ENCODE data around the gene UTF1. TPM values are rescaled to one million over a fixed set of nuclear protein-coding genes. Genes with fewer than 3 reads are reported as not detected.

The UTF1 gene
- total RNA-seq, 2 experiments from 2014 or later, result not detected

DNA sequence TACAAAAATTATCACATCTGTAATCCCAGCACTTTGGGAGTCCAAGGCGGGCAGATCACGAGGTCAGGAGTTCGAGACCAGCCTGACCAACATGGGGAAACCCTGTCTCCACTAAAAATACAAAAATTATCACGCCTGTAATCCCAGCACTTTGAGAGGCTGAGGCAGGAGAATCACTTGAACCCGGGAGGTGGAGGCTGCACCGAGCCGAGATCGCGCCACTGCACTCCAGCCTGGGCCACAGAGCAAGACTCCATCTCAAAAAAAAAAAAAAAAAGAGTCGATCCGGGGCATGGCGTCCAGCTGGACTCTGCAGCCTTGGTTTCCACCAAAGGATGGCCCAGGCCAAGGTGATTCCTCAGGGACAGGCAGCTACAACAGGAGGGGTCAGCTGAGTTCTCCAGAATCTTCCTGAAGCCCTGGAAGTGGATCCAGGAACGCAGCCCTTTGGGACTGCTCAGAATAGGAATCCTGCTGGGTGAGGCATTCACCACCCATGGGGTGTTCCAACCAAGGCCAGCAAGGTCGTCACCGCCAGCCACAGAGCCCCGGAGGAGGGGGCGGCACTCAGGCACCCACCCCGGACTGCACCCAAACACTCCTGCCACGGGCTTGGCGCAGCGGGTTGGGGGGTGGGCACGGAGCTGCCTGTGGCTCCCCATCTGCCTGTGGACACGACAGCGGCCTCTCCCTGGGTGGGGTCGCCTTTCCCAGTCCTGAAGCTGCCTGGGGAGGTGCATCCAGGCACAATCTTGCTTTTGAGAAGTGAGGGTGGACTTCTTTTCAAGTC lies 12.0 kb upstream of the UTF1 start:
- Histone ChIP-seq H3K4me1 (ENCODE audit: insufficient read depth, low read length, poor library complexity, severe bottlenecking) (no peaks in the 10 kb centered on the region), H4K20me1 (ENCODE audit: insufficient read depth, low read length) (no peaks in the 10 kb centered on the region), H2AFZ (ENCODE audit: low read length) (no peak overlapping the region), H3K9me3 (ENCODE audit: low read length) (no peaks in the 10 kb centered on the region), H3K79me2 (ENCODE audit: insufficient read depth, low read depth, low read length) (no peaks in the 10 kb centered on the region), H3K9me2 (ENCODE audit: insufficient read depth, low read length) (no peaks in the 10 kb centered on the region), H3K4me3 (ENCODE audit: low read depth, low read length, poor library complexity, severe bottlenecking) (no peak overlapping the region), H3K4me2 (ENCODE audit: low read length) (no peak overlapping the region), H3K27ac (ENCODE audit: low read depth, low read length, poor library complexity, severe bottlenecking) (no peak overlapping the region), H3K36me3 (ENCODE audit: insufficient read depth, low read length) (no peaks in the 10 kb centered on the region)
- no peak for DNase-seq (ENCODE audit: low spot score)
- no TSS peak for BruUV-seq (replicated peaks)
- no peak for TF ChIP-seq CTCF (conservative IDR thresholded peaks at IDR 0.05; ENCODE audit: low read length)
- no peak for TF ChIP-seq EZH2phosphoT487 (IDR thresholded peaks at IDR 0.05; ENCODE audit: borderline replicate concordance, low read depth, low read length)
- POLR2A ChIA-PET, result interaction anchor here (0.6 kb wide), 1 partner anchor 15 kb away, joined by 3 read pairs; no protein-coding TSS in a partner anchor
- CTCF ChIA-PET (ENCODE audit: unreplicated experiment), result no interaction called here
- intact Hi-C loops (cut with micrococcal nuclease; ENCODE audit: unreplicated experiment), result no loop called here

- no TSS peak for BruUV-seq (replicated peaks)
- intact Hi-C loops (cut with micrococcal nuclease; ENCODE audit: unreplicated experiment), result no loop called here
- no peak overlapping the region for H3K27ac ChIP-seq (ENCODE audit: low read depth, low read length, poor library complexity, severe bottlenecking)
- H3K36me3 ChIP-seq (ENCODE audit: insufficient read depth, low read length), result no peaks in the 10 kb centered on the region
- H3K9me2 ChIP-seq (ENCODE audit: insufficient read depth, low read length), result no peaks in the 10 kb centered on the region
- H4K20me1 ChIP-seq (ENCODE audit: insufficient read depth, low read length), result no peaks in the 10 kb centered on the region
- CTCF ChIA-PET (ENCODE audit: unreplicated experiment), result no interaction called here
- no peak for DNase-seq (ENCODE audit: low spot score)
- no peaks in the 10 kb centered on the region for H3K9me3 ChIP-seq (ENCODE audit: low read length)
- H3K4me3 ChIP-seq (ENCODE audit: low read depth, low read length, poor library complexity, severe bottlenecking), result no peak overlapping the region
- TF ChIP-seq EZH2phosphoT487 (IDR thresholded peaks at IDR 0.05; ENCODE audit: borderline replicate concordance, low read depth, low read length), result no peak
- TF ChIP-seq CTCF (conservative IDR thresholded peaks at IDR 0.05; ENCODE audit: low read length), result no peak
- H2AFZ ChIP-seq (ENCODE audit: low read length), result no peak overlapping the region
- POLR2A ChIA-PET, result no interaction called here
- no peak overlapping the region for H3K4me2 ChIP-seq (ENCODE audit: low read length)
- H3K79me2 ChIP-seq (ENCODE audit: insufficient read depth, low read depth, low read length), result no peaks in the 10 kb centered on the region
- H3K4me1 ChIP-seq (ENCODE audit: insufficient read depth, low read length, poor library complexity, severe bottlenecking), result no peaks in the 10 kb centered on the region
Measured at GRCh38 chr10:133218891-133219290, 11.1 kb upstream of the UTF1 start.

DNA sequence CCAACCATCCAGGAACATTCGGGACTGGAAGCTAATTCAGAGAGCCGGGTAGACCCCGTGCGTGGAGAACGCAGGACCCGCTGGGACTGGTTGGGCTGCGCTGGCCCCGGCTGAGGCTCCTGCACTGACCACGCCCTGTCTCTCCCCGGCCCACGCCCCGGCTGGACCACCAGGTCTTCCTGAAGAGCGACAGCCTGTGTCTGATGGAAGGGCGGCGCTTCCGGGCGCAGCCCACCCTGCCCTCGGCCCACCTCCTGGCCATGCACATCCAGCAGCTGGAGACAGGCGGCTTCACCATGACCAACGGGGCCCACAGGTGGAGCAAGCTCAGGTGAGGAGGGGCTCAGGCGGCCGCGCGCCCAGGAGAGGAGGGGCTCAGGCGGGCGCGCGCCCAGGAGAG lies 10.2 kb upstream of the UTF1 start:
- Histone ChIP-seq H3K4me3 (ENCODE audit: low read depth, low read length, poor library complexity, severe bottlenecking) (no peak overlapping the region), H4K20me1 (ENCODE audit: insufficient read depth, low read length) (no peaks in the 10 kb centered on the region), H3K9me3 (ENCODE audit: low read length) (no peaks in the 10 kb centered on the region), H3K9me2 (ENCODE audit: insufficient read depth, low read length) (no peaks in the 10 kb centered on the region), H3K27ac (ENCODE audit: low read depth, low read length, poor library complexity, severe bottlenecking) (no peak overlapping the region), H3K4me2 (ENCODE audit: low read length) (no peak overlapping the region), H3K36me3 (ENCODE audit: insufficient read depth, low read length) (no peaks in the 10 kb centered on the region), H2AFZ (ENCODE audit: low read length) (no peak overlapping the region), H3K79me2 (ENCODE audit: insufficient read depth, low read depth, low read length) (no peaks in the 10 kb centered on the region), H3K4me1 (ENCODE audit: insufficient read depth, low read length, poor library complexity, severe bottlenecking) (no peaks in the 10 kb centered on the region)
- TF ChIP-seq CTCF (conservative IDR thresholded peaks at IDR 0.05; ENCODE audit: low read length), result no peak
- no peak for TF ChIP-seq EZH2phosphoT487 (IDR thresholded peaks at IDR 0.05; ENCODE audit: borderline replicate concordance, low read depth, low read length)
- POLR2A ChIA-PET, result no interaction called here
- CTCF ChIA-PET (ENCODE audit: unreplicated experiment), result no interaction called here
- BruUV-seq (replicated peaks), result no TSS peak
- no peak for DNase-seq (ENCODE audit: low spot score)
- intact Hi-C loops (cut with micrococcal nuclease; ENCODE audit: unreplicated experiment), result no loop called here

All from OCI-LY7 (cell line).